ENCODE data around the gene DTL. TPM values are rescaled to one million over a fixed set of nuclear protein-coding genes. Genes with fewer than 3 reads are reported as not detected.

Gene DTL
- total RNA-seq, 1 donor from 2014 or later = 11.6 TPM

DNA sequence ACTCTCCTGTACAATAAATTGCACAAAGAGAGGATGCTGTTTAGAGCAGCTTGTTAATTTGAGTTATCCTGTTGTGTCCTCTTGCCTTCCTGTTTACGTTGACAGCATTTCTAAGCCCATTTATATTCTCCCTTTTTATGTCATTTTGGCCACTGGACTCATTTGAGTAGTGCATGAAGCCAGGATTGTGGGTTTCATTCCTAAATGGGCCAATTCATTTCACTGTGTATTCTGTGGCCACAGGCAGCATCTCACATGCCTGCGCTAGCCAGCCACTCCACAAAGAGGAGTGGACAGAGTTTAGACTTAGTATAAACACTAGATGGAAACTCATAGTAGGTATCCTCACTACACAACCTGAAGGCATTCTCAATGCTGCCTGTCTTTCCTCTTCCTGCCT, 73.4 kb downstream of the DTL start:
- Mint-ChIP-seq H3K36me3 (ENCODE audit: low read depth, unreplicated experiment) (no peaks in the 10 kb centered on the region), H3K27ac (ENCODE audit: unreplicated experiment) (no peak overlapping the region), H3K4me3 (ENCODE audit: unreplicated experiment) (no peak overlapping the region), H3K9me3 (ENCODE audit: unreplicated experiment) (no peaks in the 10 kb centered on the region), H3K27me3 (ENCODE audit: unreplicated experiment) (no peaks in the 10 kb centered on the region), H3K4me1 (ENCODE audit: unreplicated experiment) (peaks cover 4% of the 10 kb centered on the region)
- no peak for DNase-seq (ENCODE audit: low spot score)
- TF ChIP-seq CTCF (IDR thresholded peaks at IDR 0.05; ENCODE audit: unreplicated experiment) = no peak

- Mint-ChIP-seq H3K27ac (ENCODE audit: unreplicated experiment) (no peak overlapping the region), H3K4me3 (ENCODE audit: unreplicated experiment) (no peak overlapping the region)
These were observed 74.2 kb downstream of the DTL start for GRCh38 chr1:212109728-212110127.

DNA sequence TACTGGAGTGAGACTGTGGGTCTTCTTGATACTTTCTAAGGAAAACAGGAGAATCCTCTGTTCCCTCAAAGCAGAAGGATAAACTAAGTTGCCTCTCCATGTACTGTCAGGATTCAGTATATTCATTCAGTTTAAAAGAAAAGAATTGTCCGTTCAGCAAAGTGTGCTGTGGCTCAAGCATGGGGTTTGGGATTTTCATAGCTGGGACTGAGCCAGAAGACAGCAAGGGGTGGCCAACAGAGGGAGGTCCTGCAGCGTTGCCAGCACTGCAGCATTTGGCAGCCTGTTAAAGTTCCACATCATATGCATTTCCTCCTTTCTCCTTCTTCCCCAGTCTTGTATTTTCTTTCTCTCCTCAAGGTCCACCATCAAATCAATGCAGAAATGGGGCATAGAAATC, 75.1 kb downstream of the DTL start:
- H3K4me1 Mint-ChIP-seq (ENCODE audit: unreplicated experiment) = peaks cover 4% of the 10 kb centered on the region
- H3K27ac Mint-ChIP-seq (ENCODE audit: unreplicated experiment) = no peak overlapping the region
- no peaks in the 10 kb centered on the region for H3K27me3 Mint-ChIP-seq (ENCODE audit: unreplicated experiment)
- TF ChIP-seq CTCF (IDR thresholded peaks at IDR 0.05; ENCODE audit: unreplicated experiment) = no peak
- no peaks in the 10 kb centered on the region for H3K9me3 Mint-ChIP-seq (ENCODE audit: unreplicated experiment)
- no peaks in the 10 kb centered on the region for H3K36me3 Mint-ChIP-seq (ENCODE audit: low read depth, unreplicated experiment)
- H3K4me3 Mint-ChIP-seq (ENCODE audit: unreplicated experiment) = no peak overlapping the region
- no peak for DNase-seq (ENCODE audit: low spot score)

More at GRCh38 chr1:212109728-212110127, 74.2 kb downstream of the DTL start:
- Mint-ChIP-seq H3K4me1 (ENCODE audit: unreplicated experiment) (peaks cover 4% of the 10 kb centered on the region), H3K27me3 (ENCODE audit: unreplicated experiment) (no peaks in the 10 kb centered on the region), H3K9me3 (ENCODE audit: unreplicated experiment) (no peaks in the 10 kb centered on the region), H3K36me3 (ENCODE audit: low read depth, unreplicated experiment) (no peaks in the 10 kb centered on the region)
- DNase-seq (ENCODE audit: low spot score) = no peak
- TF ChIP-seq CTCF (IDR thresholded peaks at IDR 0.05; ENCODE audit: unreplicated experiment) = no peak

DNA sequence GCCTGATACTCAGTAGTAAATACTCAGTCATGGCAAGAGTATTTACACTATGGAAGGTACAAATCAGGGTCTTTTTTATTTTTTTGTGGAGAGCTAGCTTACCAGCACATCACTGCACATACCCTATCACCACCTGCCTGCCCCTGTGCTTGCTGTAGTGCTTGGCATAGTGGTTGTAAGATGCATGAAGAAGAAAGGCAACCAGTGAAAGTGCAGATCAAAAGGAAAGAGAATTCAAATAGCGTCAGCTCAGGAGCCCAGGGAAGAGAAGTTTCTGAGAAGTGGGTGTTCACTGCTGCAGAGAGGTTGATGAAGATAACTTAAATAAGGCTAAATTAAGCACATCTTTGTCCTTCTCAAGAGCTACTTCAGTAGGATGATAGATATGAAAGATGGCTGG, 76.0 kb downstream of the DTL start:
- no peak for TF ChIP-seq CTCF (IDR thresholded peaks at IDR 0.05; ENCODE audit: unreplicated experiment)
- H3K36me3 Mint-ChIP-seq (ENCODE audit: low read depth, unreplicated experiment) = no peaks in the 10 kb centered on the region
- no peak for DNase-seq (ENCODE audit: low spot score)
- no peaks in the 10 kb centered on the region for H3K4me1 Mint-ChIP-seq (ENCODE audit: unreplicated experiment)
- no peak overlapping the region for H3K27ac Mint-ChIP-seq (ENCODE audit: unreplicated experiment)
- no peaks in the 10 kb centered on the region for H3K9me3 Mint-ChIP-seq (ENCODE audit: unreplicated experiment)
- H3K27me3 Mint-ChIP-seq (ENCODE audit: unreplicated experiment) = no peaks in the 10 kb centered on the region
- H3K4me3 Mint-ChIP-seq (ENCODE audit: unreplicated experiment) = no peak overlapping the region

DNA sequence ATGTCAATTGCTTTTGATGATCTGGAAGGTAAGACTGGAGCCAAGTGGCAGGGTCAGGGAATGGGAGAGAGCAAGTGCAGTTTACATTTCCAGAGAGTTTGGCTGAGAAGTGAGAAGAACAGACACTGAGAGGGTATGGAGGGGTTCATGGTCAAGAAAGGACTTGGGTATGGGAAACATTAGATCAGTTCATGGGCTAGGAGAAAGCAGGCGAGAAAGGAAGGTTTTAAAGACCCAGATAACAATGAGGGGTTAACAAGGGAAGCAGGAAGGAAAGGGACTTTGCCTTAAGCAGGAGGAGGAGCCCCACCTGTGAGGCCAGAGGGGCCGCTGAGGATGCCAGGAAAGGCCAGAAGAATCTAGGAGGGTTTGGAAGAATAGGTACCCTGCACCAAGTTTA, 78.2 kb downstream of the DTL start:
- Mint-ChIP-seq H3K36me3 (ENCODE audit: low read depth, unreplicated experiment) (peaks cover 2% of the 10 kb centered on the region), H3K9me3 (ENCODE audit: unreplicated experiment) (no peaks in the 10 kb centered on the region), H3K27me3 (ENCODE audit: unreplicated experiment) (no peaks in the 10 kb centered on the region), H3K27ac (ENCODE audit: unreplicated experiment) (no peak overlapping the region), H3K4me1 (ENCODE audit: unreplicated experiment) (peaks cover under 1% of the 10 kb centered on the region), H3K4me3 (ENCODE audit: unreplicated experiment) (no peak overlapping the region)
- DNase-seq (ENCODE audit: low spot score) = no peak
- TF ChIP-seq CTCF (IDR thresholded peaks at IDR 0.05; ENCODE audit: unreplicated experiment) = no peak
